ENCODE results near the gene CSF3R.
A peak's percentile ranks its signal among the peaks of the same experiment; 100 is the strongest.

CSF3R gene

DNA sequence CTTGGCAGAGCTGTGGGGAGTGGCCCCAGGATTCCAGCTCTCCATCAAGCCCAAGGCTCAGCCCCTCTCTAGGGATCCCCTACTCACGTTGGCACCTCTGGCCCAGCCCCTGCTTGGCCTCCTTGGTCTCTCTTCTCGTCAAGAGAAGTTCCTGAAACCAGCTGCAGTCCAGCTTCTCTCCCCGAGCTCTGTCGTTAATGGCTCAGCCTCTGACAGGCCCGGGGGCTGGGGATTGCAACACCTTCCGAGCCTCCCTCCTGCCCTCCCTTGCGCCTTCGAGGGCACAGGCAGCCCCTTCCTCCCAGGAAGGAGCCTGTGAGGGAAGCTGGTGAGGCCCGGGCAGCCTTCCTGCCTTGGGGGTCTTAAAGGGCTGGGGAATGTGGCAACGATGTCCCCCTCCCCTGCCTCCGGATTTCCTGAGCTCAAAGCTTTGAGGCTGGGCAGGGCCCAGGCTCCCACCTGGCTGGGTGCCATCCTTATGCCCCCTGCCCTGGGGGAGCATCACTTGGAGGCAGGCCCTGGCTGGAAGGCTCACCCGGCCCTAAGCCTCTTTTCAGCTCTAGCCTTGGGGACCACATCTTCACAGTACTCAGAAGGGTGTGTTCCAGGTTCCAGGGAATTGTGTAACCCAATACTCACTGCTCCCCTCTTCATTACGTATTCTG lies at the start of gene CSF3R:
Gene CSF3R (minus strand): TSS at position 190 of the 665 bp plus-strand sequence. CDS start 3,417 bp downstream, outside the sequence.
- DNase-seq (ENCODE audit: low spot score), result no peak

DNA sequence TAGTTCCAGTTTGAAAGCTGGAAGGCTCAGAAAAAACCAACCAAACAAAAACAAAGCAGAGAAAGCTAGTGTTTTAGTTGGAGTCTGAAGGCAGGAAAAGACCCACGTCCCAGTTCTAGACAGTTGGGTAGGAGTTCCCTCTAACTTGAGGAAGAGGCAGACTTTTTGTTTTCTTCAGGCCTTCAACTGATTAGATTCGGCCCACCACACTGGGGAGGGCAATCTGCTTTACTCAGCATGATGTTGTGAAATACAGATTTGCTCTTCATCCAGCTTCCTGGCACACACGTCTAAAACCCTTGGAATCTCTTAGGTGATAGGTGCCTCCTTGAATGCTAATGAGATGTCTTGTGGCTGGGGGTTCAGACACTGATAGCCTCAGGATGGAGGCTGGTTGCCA lies 49.1 kb upstream of the CSF3R start:
- DNase-seq (ENCODE audit: low spot score), result no peak

GRCh38 chr1:36530791-36531190 lies 48.1 kb upstream of the CSF3R start:
- no peak for DNase-seq (ENCODE audit: low spot score)

DNA sequence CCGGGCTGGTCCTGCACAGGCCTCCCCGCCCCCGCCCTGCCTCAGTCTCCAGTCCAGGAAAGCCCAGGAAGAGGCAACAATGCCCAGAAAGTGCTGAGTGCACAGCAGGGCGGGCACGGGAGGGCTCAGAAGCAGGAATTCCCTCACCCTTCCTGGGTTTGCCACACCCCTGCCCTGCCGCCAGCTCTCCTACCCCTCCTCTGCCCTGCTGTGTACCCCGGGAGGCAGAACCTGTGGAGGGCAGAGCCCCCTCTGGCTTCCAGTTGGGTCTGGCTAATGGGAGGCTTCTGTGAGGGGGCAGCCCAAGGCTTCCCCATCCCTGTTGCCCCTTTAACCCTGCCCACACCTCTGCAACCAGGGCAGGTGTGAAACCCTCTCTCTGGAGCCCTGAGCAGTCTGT lies 47.5 kb upstream of the CSF3R start:
- DNase-seq (ENCODE audit: low spot score), result no peak

DNA sequence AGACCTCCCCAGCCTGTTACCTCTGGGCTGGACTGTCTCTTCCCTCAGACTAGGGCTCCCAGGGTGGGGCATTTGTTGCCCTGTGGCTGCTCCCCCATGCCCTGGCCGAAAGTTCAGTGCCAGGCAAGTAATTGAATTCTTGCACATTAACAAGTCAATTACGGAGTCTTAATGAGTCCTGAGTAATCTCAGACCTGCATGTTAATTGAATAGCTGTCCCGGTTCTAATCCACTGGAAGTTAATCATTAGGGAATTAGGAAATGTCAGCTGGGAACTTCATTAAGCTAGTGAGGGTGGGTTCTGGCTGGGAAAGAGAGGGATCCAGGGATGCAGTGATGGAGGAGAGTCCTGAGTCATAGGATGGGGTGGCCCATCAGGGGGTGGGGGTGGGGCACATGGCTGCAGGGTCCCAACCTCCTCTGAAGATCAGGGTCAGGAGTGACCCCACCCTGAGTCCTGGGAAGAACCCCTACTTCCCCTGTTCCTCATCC lies 47.1 kb upstream of the CSF3R start:
- DNase-seq (ENCODE audit: low spot score), result no peak

- no peak for DNase-seq (ENCODE audit: low spot score)
These were observed 45.9 kb upstream of the CSF3R start for GRCh38 chr1:36528361-36529349.

GRCh38 chr1:36525166-36525565 lies 42.5 kb upstream of the CSF3R start:
- no peak for DNase-seq (ENCODE audit: low spot score)

- no peak for DNase-seq (ENCODE audit: low spot score)
These were observed 41.8 kb upstream of the CSF3R start for GRCh38 chr1:36524359-36525062.

DNA sequence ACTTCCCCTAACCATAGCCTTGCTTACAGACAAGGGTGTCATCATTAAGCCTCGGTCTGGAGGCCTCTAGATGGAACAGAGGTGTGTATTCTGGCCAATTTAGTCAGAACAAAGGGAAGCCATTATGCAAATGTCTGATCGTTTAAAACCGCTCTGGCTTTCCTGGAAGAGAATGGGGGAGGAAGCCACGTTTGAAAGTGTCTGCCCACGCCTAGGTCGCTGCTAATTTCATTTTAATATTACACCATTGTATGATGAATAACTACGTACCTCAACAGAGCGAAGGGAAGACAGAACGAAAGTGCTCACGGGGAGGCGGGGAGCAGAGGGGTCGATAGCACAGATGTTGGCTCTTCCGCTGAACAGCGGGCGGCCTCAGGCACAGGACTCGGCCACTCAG lies 41.1 kb upstream of the CSF3R start:
- DNase-seq (ENCODE audit: low spot score), result no peak

DNA sequence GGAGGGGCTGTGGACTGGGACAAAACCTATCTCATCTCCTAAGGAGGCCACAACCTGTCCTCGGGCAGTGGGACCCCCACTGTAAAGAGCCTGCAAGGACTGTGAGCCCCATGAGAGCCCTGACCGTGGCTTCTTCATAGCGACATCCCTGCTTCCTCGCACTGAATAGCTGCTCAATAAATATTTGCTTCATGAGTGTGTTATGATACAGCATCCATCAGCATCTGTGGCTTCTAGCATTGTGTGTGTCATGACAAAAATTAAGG lies 40.5 kb upstream of the CSF3R start:
- no peak for DNase-seq (ENCODE audit: low spot score)

DNA sequence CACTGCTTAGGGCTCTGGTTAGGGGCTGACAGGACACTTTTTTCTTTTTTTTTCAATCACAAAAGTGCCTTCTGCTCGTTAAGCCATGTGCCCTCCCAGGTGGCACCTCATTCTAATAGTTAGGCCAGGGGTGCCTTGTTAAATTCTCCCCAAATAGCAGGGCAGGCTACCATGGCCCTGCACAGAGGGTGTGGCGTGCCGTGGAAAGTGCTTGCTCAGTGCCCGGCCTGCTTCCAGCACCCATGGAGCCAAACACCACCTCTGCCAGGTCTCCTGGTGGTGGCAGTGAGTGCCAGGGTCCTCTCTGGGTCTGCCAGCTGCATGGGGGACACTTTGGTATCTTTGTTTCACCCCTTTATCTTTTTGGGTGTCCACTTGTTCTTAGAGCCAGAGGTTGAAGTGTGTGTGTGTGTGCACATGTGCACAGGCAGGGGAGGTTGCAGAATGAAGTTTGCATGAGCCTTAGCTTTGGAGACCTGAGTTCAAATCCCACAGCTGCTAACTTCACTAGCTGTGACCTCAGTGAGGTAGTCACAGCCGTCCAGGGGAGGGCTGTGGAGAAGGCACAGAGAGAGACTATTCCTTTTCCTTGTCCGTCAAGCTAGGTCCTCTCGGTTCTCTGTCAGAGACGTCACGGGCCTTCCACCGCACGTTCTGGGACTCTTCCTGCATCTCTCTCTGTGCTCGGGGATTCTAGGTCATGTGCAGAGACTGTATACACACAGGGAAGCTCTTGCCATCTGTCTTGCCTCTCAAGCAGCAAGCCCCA lies 39.9 kb upstream of the CSF3R start:
- DNase-seq (ENCODE audit: low spot score), result no peak

DNA sequence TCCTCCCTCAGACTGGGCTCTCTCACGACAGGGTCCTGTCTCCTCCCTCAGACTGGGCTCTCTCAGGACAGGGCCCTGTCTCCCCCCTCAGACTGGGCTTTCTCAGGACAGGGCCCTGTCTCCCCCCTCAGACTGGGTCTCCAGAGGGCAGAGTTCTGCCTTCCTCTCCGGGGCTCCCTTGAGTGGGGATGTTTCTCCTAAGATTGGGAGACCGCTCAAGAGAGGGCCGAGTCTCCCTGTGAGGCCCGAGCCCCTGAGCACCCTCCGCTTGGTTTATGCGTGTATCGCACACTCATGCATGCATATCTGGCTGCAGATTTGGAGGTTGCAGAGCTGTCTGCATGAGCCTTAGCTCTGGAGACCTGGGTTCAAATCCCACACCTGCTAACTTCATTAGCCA lies 39.3 kb upstream of the CSF3R start:
- no peak for DNase-seq (ENCODE audit: low spot score)

DNA sequence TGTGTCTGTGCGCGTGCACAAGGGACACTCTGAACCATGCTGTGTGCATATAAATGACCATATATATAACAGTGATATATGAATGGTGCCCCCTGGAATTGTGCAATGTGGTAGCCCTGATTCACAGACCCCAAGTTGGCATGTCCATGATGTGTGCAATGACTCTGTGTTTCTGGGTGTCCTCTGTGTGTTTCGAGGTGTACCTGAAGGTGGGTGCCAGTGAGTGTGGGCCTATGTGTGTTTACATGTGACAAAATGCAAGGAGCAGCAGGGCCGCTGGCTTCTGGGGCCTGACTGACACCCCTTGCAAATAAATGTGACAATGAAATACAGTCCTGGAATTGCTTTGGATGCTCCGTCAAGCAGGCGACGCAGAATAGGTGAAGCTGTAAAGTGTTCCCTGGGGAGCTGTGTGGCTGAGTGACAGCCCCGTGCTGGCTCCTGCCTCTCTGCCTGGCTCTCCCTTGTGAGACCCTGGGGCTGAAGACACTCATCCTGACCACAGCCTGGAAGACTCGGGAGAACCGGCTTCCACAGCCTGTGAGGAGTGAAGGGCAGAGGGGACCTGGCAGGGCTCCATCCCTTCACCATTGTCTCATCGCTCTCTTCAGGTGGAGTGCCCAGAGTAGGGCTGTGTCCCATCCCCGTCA lies 38.2 kb upstream of the CSF3R start:
- DNase-seq (ENCODE audit: low spot score), result no peak

DNA sequence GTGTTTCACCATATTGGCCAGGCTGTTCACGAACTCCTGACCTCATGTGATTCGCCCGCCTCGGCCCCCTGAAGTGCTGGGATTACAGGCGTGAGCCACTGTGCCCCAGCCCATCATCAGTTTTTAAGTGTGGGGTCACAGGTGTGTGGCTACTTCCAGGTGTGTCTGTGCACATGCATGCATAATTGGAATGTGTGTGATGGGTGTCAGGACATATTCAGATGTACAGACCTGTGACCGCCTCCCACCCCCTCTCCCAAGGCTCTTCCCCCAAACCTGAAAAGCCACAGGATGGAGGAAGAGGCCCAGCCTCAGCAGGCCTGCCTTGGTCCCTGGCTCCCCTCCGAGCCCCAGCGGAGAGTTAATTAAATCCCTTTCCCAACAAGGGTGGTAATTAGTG lies 37.3 kb upstream of the CSF3R start:
- no peak for DNase-seq (ENCODE audit: low spot score)

- no peak for DNase-seq (ENCODE audit: low spot score)
These were observed 34.5 kb upstream of the CSF3R start for GRCh38 chr1:36517011-36517771.

- peak; percentile 29 for DNase-seq (ENCODE audit: low spot score)
These were observed 33.8 kb upstream of the CSF3R start for GRCh38 chr1:36516372-36517010.

DNA sequence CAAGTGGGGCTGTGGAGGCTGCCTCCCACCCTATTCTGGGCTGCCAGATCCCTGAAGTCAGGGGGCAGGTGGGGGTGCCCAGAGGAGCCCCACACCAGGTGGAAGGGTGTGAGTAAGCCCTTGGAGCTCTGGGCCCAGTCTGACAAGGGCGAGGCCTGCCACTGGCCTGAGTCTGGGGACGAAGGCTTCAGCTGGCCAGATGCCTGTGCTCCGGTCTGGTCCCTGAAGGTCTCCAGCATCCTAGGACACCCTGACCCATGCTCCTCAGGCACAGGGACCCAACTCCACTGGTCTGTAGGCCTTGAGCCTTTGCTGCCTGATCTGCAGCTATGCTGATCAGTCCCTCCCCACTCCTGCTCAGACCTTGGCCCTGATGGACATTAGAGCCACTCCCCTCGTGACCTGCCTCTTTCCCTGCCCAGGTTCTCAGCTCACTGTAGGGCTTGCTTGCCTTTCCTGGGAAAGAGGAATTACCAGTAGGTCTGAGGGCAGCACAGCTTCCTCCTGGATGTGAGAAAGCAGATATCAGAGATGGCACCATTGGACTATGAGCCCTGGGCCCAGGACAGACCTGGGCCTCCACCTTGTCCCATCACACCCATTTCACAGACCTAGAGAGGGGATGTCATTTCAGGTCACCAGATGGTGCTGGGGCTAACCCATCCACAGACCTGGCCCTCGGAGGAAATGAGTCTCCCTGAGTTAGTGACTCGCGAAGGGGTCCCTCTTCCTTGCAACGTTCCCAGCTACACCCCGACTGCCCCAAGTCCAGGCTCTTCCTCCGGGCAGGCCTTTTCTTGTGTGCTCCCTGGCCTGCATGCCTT lies 32.8 kb upstream of the CSF3R start:
- DNase-seq (ENCODE audit: low spot score), result no peak

GRCh38 chr1:36514501-36514900 lies 31.8 kb upstream of the CSF3R start:
- DNase-seq (ENCODE audit: low spot score), result no peak

Data from CD4-positive, alpha-beta T cell treated with Interleukin-2 at 100 ng/mL for 4 hours (primary cell).